Urinary bladder (tissue), 4 donors: ENCODE results near the gene TYRO3. TPM values are rescaled to one million over a fixed set of nuclear protein-coding genes. Genes with fewer than 3 reads are reported as not detected.
A peak's percentile ranks its signal among the peaks of the same experiment; 100 is the strongest.
"Not testable (repeated sequence)": the region's sequence is repeated elsewhere in the genome, so short reads cannot be mapped to it uniquely, and the experiment has no call there.

ENCODE experiments used
- DNase-seq: peaks from one replicate; pipeline ENCODE4 v3.0.0-alpha.2; 2015; ENCODE audit errors: extremely low spot score
- H3K27ac ChIP-seq: one replicate; pipeline ENCODE4 v1.5.1; 2013; ENCODE audit warnings: low read depth, mild to moderate bottlenecking, moderate library complexity
- H3K36me3 ChIP-seq: one replicate; pipeline ENCODE4 v1.6.1; 2013; ENCODE audit warnings: mild to moderate bottlenecking, moderate library complexity; ENCODE audit not compliant: insufficient read depth
- H3K4me1 ChIP-seq: one replicate; pipeline ENCODE4 v1.6.1; 2013; ENCODE audit warnings: mild to moderate bottlenecking, moderate library complexity; ENCODE audit not compliant: insufficient read depth
- H3K4me3 ChIP-seq: one replicate; pipeline ENCODE4 v1.5.1; 2013; ENCODE audit warnings: low read depth, low read length
- WGBS: extraction: QIAGEN DNeasy Blood & Tissue Kit; methylation state at CpG from one replicate; pipeline ENCODE4 v1.1.7; 2013; 5-methylcytosine and 5-hydroxymethylcytosine counted together
- polyA plus RNA-seq: library from polyadenylated mRNA; stranded (reverse); fragments of 200-250 nt; gene quantifications from one replicate; pipeline ENCODE4 v1.2.3, GENCODE V29; 2013
- total RNA-seq: library from RNA; depleted of rRNA; stranded (reverse); fragments of >200 nt; gene quantifications from one replicate; pipeline ENCODE4 v1.2.3, GENCODE V29; 2014
- donor health status: healthy with polysubstance abuse.
- donor health status: healthy.

Gene TYRO3
- total and polyA plus RNA-seq, 2 donors, result 8.6 to 16.8 TPM

DNA sequence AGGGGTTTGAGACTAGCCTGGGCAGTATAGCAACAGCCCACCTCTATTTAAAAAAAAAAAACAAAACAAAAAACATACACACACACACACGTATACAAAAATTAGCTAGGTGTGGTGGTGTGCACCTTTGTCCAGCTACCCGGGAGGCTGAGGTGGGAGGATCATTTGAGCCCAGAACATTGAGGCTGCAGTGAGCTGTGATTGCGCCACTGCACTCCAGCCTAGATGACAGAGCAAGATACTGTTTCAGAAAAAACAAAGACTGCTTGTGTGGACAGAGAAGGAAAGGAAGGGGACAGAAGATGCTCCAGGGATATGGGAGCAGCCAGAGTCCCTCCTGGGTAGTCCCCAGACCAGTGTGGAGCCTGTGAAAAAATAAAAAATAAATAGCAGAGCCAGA, 12.9 kb downstream of the TYRO3 start:
- Histone ChIP-seq H3K27ac (no peak overlapping the region), H3K4me1 (no peaks in the 10 kb centered on the region), H3K36me3 (no peaks in the 10 kb centered on the region), H3K4me3 (no peak overlapping the region)
- WGBS, result 95% methylated on average over 3 of the region's 3 CpGs
- no peak for DNase-seq

DNA sequence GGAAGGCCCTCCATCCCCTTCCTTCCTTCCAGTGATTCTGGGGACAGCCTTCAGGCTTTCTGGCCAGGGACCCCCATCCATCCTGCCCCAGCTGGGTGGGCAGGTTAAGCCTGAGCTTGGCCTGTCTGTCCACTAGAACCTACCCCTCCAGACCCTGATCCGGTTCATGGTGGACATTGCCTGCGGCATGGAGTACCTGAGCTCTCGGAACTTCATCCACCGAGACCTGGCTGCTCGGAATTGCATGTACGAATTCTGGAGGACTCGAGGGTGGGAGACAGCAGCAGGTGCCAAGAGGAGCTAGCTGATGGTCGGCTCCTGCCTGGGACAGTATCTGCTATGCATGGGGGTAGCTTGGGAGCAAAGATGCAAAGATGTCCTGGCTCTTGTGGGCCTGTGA, 13.9 kb downstream of the TYRO3 start:
- Histone ChIP-seq H3K27ac (no peak overlapping the region), H3K36me3 (no peaks in the 10 kb centered on the region), H3K4me1 (no peaks in the 10 kb centered on the region), H3K4me3 (no peak overlapping the region)
- DNase-seq, result no peak
- 93% methylated on average over 8 of the region's 8 CpGs for WGBS

DNA sequence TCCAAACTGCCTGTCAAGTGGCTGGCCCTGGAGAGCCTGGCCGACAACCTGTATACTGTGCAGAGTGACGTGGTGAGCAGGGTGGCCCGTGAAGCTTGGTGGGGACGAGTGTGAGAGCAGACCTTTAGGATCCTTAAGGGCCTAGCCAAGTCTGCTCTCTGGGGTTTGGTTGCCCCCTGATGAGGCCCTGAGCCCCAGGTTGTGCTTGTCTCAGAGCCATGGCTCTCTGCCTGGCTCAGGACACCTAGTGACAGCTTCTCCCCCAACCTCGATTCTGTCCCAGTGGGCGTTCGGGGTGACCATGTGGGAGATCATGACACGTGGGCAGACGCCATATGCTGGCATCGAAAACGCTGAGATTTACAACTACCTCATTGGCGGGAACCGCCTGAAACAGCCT, 14.4 kb downstream of the TYRO3 start:
- Histone ChIP-seq H3K4me3 (no peak overlapping the region), H3K4me1 (no peaks in the 10 kb centered on the region), H3K36me3 (no peaks in the 10 kb centered on the region), H3K27ac (no peak overlapping the region)
- WGBS, result 92% methylated on average over 13 of the region's 13 CpGs
- no peak for DNase-seq

DNA sequence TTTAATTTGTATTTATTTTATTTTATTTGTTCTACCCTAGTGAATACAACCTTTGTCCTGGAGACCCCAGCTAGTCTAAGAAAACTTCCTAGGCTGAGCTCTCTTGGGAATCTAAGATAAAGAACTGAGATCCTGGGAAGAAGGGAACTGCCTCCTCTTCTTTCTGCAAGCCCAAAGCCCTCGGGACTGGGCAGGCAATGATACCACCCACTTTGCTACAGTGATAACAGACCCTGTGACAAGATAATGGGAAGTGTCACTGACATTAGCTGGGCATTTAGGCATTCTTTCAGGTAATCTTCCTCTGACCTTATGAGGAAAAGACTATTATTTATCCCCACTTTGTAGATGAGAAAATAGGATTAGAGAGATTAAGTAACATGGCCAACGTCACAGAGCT, 15.1 kb downstream of the TYRO3 start:
- no peaks in the 10 kb centered on the region for H3K4me1 ChIP-seq
- no peak for DNase-seq
- H3K27ac ChIP-seq, result no peak overlapping the region
- no peaks in the 10 kb centered on the region for H3K36me3 ChIP-seq
- no peak overlapping the region for H3K4me3 ChIP-seq
- 60% methylated on average over 2 of the region's 2 CpGs for WGBS

DNA sequence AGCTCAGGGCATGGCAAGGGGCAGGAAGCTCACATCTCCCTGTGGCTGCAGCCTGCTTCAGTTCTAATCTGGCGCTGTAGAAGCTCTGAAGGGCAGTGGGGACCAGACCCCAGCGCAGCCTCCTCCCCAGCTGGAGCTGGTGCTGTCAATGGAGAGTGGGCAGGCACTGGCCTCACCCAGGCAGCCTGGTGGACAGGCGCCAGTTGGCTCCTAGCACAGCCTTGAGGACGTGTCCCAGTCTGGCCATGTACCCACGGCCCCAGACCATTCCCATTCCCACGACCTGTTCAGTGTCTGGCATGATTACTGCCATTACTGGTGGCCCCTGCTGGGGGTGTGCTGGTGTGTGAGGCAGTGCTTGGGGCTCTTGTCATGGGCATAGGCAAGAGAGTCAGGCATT, 16.3 kb downstream of the TYRO3 start:
- Histone ChIP-seq H3K4me1 (no peaks in the 10 kb centered on the region), H3K4me3 (no peak overlapping the region), H3K27ac (no peak overlapping the region), H3K36me3 (no peaks in the 10 kb centered on the region)
- no peak for DNase-seq
- WGBS, result 85% methylated on average over 6 of the region's 6 CpGs

DNA sequence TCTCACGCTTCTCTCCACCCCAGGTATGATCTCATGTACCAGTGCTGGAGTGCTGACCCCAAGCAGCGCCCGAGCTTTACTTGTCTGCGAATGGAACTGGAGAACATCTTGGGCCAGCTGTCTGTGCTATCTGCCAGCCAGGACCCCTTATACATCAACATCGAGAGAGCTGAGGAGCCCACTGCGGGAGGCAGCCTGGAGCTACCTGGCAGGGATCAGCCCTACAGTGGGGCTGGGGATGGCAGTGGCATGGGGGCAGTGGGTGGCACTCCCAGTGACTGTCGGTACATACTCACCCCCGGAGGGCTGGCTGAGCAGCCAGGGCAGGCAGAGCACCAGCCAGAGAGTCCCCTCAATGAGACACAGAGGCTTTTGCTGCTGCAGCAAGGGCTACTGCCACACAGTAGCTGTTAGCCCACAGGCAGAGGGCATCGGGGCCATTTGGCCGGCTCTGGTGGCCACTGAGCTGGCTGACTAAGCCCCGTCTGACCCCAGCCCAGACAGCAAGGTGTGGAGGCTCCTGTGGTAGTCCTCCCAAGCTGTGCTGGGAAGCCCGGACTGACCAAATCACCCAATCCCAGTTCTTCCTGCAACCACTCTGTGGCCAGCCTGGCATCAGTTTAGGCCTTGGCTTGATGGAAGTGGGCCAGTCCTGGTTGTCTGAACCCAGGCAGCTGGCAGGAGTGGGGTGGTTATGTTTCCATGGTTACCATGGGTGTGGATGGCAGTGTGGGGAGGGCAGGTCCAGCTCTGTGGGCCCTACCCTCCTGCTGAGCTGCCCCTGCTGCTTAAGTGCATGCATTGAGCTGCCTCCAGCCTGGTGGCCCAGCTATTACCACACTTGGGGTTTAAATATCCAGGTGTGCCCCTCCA, 19.1 kb downstream of the TYRO3 start:
- H3K4me3 ChIP-seq, result no peak overlapping the region
- no peaks in the 10 kb centered on the region for H3K4me1 ChIP-seq
- DNase-seq, result no peak
- no peaks in the 10 kb centered on the region for H3K36me3 ChIP-seq
- 92% methylated on average over 12 of the region's 12 CpGs for WGBS
- no peak overlapping the region for H3K27ac ChIP-seq

DNA sequence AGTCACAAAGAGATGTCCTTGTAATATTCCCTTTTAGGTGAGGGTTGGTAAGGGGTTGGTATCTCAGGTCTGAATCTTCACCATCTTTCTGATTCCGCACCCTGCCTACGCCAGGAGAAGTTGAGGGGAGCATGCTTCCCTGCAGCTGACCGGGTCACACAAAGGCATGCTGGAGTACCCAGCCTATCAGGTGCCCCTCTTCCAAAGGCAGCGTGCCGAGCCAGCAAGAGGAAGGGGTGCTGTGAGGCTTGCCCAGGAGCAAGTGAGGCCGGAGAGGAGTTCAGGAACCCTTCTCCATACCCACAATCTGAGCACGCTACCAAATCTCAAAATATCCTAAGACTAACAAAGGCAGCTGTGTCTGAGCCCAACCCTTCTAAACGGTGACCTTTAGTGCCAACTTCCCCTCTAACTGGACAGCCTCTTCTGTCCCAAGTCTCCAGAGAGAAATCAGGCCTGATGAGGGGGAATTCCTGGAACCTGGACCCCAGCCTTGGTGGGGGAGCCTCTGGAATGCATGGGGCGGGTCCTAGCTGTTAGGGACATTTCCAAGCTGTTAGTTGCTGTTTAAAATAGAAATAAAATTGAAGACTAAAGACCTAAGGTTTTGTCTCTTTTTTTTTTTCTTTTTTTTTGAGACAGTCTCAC, 19.8 kb downstream of the TYRO3 start:
- no peaks in the 10 kb centered on the region for H3K4me1 ChIP-seq
- WGBS, result 75% methylated on average over 9 of the region's 9 CpGs
- H3K4me3 ChIP-seq, result no peak overlapping the region
- DNase-seq, result no peak
- no peak overlapping the region for H3K27ac ChIP-seq
- no peaks in the 10 kb centered on the region for H3K36me3 ChIP-seq

DNA sequence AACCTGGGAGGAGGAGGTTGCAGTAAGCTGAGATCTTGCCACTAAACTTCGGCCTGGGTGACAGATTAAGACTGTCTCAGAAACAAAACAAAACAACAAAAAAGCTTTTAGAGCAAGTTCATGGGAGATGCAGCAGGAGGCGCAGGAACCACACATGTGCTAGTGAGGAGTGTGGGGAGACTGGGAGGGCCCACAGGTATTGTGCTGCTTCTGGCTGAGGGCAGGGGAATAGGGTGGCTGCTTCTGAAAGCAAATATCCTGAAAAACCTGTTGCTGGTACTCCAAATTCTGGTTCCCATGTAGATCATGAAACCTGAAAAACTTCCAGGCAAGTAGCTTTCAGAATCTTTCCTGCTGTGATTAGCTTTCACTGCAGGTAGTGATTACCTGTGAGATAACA, 22.1 kb downstream of the TYRO3 start:
- H3K4me3 ChIP-seq, result no peak overlapping the region
- no peak overlapping the region for H3K27ac ChIP-seq
- DNase-seq, result no peak
- no peaks in the 10 kb centered on the region for H3K36me3 ChIP-seq
- 81% methylated on average over 2 of the region's 2 CpGs for WGBS
- no peaks in the 10 kb centered on the region for H3K4me1 ChIP-seq

DNA sequence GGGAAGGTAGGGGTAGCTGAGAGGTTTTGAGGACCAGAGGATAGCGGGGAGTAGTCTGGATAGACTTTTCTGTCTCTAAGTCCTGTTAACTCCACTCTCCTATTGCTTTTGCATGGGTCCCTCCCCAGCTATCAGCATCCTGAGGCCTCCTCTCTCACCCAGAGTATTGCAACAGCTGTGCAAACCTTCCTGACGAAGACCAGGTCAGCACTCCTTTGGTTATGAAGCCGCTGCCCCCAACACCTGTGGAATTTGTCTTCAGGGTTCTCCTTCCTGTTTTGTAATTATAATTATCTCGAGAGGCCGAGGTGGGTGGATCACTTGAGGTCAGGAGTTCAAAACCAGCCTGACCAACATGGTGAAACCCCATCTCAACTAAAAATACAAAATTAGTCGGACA, 24.8 kb downstream of the TYRO3 start:
- Histone ChIP-seq H3K4me3 (no peak overlapping the region), H3K4me1 (no peaks in the 10 kb centered on the region), H3K27ac (no peak overlapping the region), H3K36me3 (no peaks in the 10 kb centered on the region)
- 88% methylated on average over 6 of the region's 6 CpGs for WGBS
- DNase-seq, result no peak

DNA sequence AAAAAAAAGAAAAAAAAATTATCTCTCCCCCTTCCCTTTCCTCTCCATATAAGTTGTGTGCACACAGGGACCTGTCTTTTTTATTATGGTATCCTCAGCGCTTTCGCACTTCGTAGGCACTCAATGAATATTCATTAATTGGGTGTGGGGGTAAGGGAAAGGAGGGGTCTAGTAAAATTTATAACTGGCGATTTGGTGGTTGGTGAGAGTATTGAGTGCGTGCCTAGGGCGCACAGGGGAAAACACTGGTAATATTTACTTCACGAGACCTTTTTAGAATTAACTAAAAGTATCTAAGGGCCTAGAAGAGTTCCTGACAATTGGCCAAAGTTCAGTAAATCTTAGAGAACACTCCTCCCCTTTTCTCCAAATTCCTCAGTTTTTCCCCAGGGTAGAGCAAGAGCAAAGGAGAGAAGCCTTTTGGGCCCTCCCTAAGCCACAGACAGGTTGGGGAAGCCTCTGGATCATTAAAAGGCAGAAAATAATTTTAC, 25.7 kb downstream of the TYRO3 start:
- Histone ChIP-seq H3K4me3 (peak overlapping the region; percentile 54), H3K36me3 (no peaks in the 10 kb centered on the region), H3K27ac (no peak overlapping the region), H3K4me1 (no peaks in the 10 kb centered on the region)
- no peak for DNase-seq
- 94% methylated on average over 7 of the region's 7 CpGs for WGBS

DNA sequence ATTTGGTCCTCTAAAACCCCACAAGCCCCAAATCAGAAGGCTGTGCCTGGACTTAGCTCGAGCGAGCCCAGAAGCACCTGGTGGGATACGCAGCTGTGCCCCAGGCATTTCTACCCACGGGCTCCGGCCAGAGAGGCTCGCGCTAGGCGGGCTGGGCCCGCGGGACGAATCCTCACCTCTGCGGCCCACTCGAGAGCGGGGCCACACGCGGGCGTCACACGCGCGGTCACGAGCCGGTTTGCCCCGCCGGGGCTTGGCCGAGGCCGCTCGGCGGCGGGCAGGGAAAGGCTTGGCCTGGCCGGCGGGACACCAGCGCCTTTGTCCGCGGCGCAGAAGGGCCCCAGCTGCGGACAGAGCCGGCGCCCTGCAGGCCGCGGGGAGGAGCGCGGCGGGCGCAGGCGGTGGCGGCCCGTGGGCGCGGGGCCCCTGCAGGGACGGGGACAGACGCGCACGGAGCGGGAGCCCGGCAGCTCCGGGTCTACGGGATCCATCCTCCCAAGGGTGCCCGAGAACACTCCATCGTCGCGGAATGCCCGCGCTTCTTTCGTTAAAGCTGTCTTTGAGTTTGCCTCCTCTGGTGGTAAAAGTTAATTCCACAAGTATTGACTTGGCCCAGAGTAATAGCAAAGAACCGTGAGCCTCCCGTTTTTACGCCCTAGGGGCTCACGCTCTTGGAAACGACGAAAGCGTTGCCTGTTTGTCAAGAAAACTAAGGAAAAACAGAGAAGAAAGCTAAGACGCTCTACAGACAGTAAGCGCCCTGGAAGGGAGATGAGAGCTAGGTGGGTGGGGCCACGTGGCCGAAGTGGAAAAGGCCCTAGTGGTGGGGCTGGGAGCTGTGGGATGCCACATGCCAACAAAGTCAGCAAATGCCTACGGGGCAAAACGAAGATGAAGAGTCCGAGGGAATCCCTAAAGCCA, 26.4 kb downstream of the TYRO3 start:
- Histone ChIP-seq H3K4me3 (peak overlapping the region; percentile 54), H3K36me3 (no peaks in the 10 kb centered on the region), H3K4me1 (no peaks in the 10 kb centered on the region), H3K27ac (peak overlapping the region; percentile 67)
- DNase-seq, result no peak
- 3% methylated on average over 78 of the region's 78 CpGs for WGBS

DNA sequence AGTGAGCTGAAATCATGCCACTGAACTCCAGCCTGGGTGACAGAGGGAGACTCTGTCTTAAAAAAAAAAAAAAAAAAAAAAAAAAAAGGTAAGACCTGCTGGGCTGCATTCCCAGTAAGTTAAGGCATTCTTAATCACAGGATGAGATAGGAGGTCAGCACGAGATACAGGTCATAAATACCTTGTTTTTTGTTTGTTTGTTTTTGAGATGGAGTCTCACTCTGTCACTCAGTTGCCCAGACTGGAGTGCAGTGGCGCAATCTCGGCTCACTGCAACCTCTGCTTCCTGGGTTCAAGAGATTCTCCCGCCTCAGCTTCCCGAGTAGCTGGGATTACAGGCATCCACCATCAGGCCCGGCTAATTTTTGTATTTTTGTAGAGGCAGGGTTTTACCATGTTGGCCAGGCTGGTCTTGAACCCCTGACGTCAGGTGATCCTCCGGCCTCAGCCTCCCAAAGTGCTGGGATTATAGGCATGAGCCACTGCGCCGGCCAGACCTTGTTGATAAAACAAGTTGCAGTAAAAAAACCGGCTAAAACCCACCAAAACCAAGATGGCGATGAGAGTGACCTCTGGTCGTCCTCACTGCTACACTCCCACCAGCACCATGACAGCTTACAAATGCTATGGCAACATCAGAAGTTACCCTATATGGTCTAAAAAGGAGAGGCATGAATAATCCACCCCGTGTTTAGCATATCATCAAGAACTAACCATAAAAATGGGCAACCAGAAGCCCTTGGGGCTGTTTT, 27.7 kb downstream of the TYRO3 start:
- not testable (repeated sequence) for DNase-seq, H3K27ac ChIP-seq, H3K4me3 ChIP-seq, H3K36me3 ChIP-seq, H3K4me1 ChIP-seq
- 93% methylated on average over 14 of the region's 14 CpGs for WGBS

DNA sequence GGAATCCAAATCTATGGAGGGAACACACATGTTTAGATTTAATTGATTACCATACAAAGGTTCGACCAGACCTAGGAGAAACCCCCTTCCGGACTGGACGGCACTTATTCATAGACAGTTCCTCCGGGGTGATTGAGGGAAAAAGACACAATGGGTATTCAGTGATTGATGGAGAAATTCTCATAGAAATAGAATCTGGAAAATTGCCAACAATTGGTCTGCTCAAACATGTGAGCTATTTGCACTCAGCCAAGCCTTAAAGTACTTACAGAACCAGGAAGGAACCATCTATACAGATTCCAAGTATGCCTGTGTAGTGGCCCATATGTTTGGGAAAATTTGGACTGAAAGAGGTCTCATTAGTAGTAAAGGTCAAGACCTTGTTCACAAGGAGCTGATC, 30.0 kb downstream of the TYRO3 start:
- WGBS, result 87% methylated on average over 4 of the region's 4 CpGs
- H3K4me1 ChIP-seq, DNase-seq, H3K36me3 ChIP-seq, H3K27ac ChIP-seq, H3K4me3 ChIP-seq: not testable (repeated sequence)
